HEK293 (cell line): ENCODE results near the gene ABHD17C.

Experiments
- CTCF ChIA-PET: fragments of 350-600 bp; formaldehyde crosslinking; extraction: SDS; loops from one replicate; lab custom pipeline; 2021; ENCODE audit warnings: antibody characterized with exemption; lab: Yijun Ruan, JAX
- POLR2A ChIA-PET: fragments of 300-600 bp; formaldehyde crosslinking; extraction: SDS; loops from one replicate; lab custom pipeline; 2020; ENCODE audit warnings: antibody characterized with exemption, inconsistent platforms; lab: Yijun Ruan, JAX
- H3K27ac ChIP-seq: fragments of 200-500 bp; sonication (Bioruptor generic); 2 replicates; pipeline ENCODE4 v1.5.1; 2014; ENCODE audit warnings: low read depth, low read length, control low read depth, inconsistent platforms; ENCODE audit errors: extremely low read depth
- H3K36me3 ChIP-seq, 2 experiments: fragments of 200-500 bp in 1 of 2; sonication (Bioruptor generic) in 1 of 2; 1 replicate in 1 of 2; 2 replicates in 1 of 2; pipeline ENCODE4 v1.5.1; 2014 to 2017; ENCODE audit warnings: inconsistent platforms in 2 of 2, low read length in 2 of 2; ENCODE audit not compliant: control insufficient read depth in 2 of 2, insufficient read depth in 1 of 2
- H3K4me1 ChIP-seq: fragments of 200-500 bp; sonication (Bioruptor generic); 2 replicates; pipeline ENCODE4 v1.5.1; 2014; ENCODE audit warnings: mild to moderate bottlenecking, low read length, inconsistent platforms; ENCODE audit not compliant: control insufficient read depth, insufficient read depth
- H3K4me3 ChIP-seq: 2 replicates; pipeline ENCODE4 v1.5.1; 2011; ENCODE audit warnings: low read depth, mild to moderate bottlenecking, control low read depth, low read length, moderate library complexity
- H3K9me3 ChIP-seq: fragments of 200-500 bp; sonication (Bioruptor generic); 2 replicates; pipeline ENCODE4 v1.5.1; 2014; ENCODE audit warnings: low read depth, low read length, inconsistent platforms; ENCODE audit not compliant: control insufficient read depth, insufficient read depth
- FEZF1 ChIP-seq: fragments of 450-650 bp; formaldehyde crosslinking; IDR thresholded peaks from 2 replicates; pipeline ENCODE4 v1.5.1; 2016; ENCODE audit warnings: missing biosample characterization, missing genetic modification characterization
- GLIS2 ChIP-seq: fragments of 450-650 bp; formaldehyde crosslinking; IDR thresholded peaks from 2 replicates; pipeline ENCODE4 v1.5.1; 2016; ENCODE audit warnings: missing biosample characterization, missing genetic modification characterization
- MZF1 ChIP-seq: fragments of 450-650 bp; formaldehyde crosslinking; IDR thresholded peaks from 2 replicates; pipeline ENCODE4 v1.5.1; 2017; ENCODE audit warnings: missing biosample characterization, missing genetic modification characterization, borderline replicate concordance
- REPIN1 ChIP-seq: fragments of 450-650 bp; formaldehyde crosslinking; IDR thresholded peaks from 2 replicates; pipeline ENCODE4 v1.5.1; 2017; ENCODE audit warnings: missing biosample characterization, missing genetic modification characterization, low read depth
- SCRT1 ChIP-seq: fragments of 450-650 bp; formaldehyde crosslinking; IDR thresholded peaks from 2 replicates; pipeline ENCODE4 v1.5.1; 2016; ENCODE audit warnings: missing biosample characterization, missing genetic modification characterization, borderline replicate concordance
- SP2 ChIP-seq: fragments of 450-650 bp; formaldehyde crosslinking; IDR thresholded peaks from 2 replicates; pipeline ENCODE4 v1.5.1; 2016; ENCODE audit warnings: missing biosample characterization, missing genetic modification characterization
- TCF7L2 ChIP-seq: IDR thresholded peaks from 2 replicates; pipeline ENCODE4 v1.6.1; 2011; ENCODE audit warnings: low read depth, mild to moderate bottlenecking, inconsistent platforms, low read length, moderate library complexity, borderline replicate concordance
- TRIM28 ChIP-seq: IDR thresholded peaks from 2 replicates; pipeline ENCODE4 v1.6.1; 2011; ENCODE audit warnings: low read length, control low read depth, borderline replicate concordance
- ZFHX2 ChIP-seq: fragments of 450-650 bp; formaldehyde crosslinking; conservative IDR thresholded peaks from 2 replicates; pipeline ENCODE4 v1.5.1; 2016; ENCODE audit warnings: missing biosample characterization, missing genetic modification characterization
- ZNF132 ChIP-seq: fragments of 450-650 bp; formaldehyde crosslinking; IDR thresholded peaks from 2 replicates; pipeline ENCODE4 v1.5.1; 2017; ENCODE audit warnings: missing biosample characterization, missing genetic modification characterization, borderline replicate concordance
- ZNF155 ChIP-seq: fragments of 450-650 bp; formaldehyde crosslinking; IDR thresholded peaks from 2 replicates; pipeline ENCODE4 v1.5.1; 2016; ENCODE audit warnings: missing biosample characterization, missing genetic modification characterization
- ZNF2 ChIP-seq: fragments of 450-650 bp; formaldehyde crosslinking; IDR thresholded peaks from 2 replicates; pipeline ENCODE4 v1.5.1; 2016; ENCODE audit warnings: missing biosample characterization, missing genetic modification characterization
- ZNF239 ChIP-seq: fragments of 450-650 bp; formaldehyde crosslinking; IDR thresholded peaks from 2 replicates; pipeline ENCODE4 v1.5.1; 2016; ENCODE audit warnings: missing biosample characterization, missing genetic modification characterization
- ZNF513 ChIP-seq: fragments of 450-650 bp; IDR thresholded peaks from 2 replicates; pipeline ENCODE4 v1.5.1; 2018; ENCODE audit warnings: missing biosample characterization, missing genetic modification characterization
- ZNF521 ChIP-seq: fragments of 450-650 bp; formaldehyde crosslinking; IDR thresholded peaks from 2 replicates; pipeline ENCODE4 v1.5.1; 2017; ENCODE audit warnings: missing biosample characterization, mild to moderate bottlenecking, missing genetic modification characterization
- ZNF639 ChIP-seq: fragments of 450-650 bp; formaldehyde crosslinking; IDR thresholded peaks from 2 replicates; pipeline ENCODE4 v1.5.1; 2016; ENCODE audit warnings: missing biosample characterization, missing genetic modification characterization
- ZNF654 ChIP-seq: fragments of 450-650 bp; formaldehyde crosslinking; IDR thresholded peaks from 2 replicates; pipeline ENCODE4 v1.5.1; 2016; ENCODE audit warnings: low read depth, missing biosample characterization, missing genetic modification characterization
- ZNF660 ChIP-seq: fragments of 450-650 bp; IDR thresholded peaks from 2 replicates; pipeline ENCODE4 v1.5.1; 2018; ENCODE audit warnings: missing biosample characterization, mild to moderate bottlenecking, missing genetic modification characterization
- ZXDB ChIP-seq: fragments of 450-650 bp; formaldehyde crosslinking; IDR thresholded peaks from 2 replicates; pipeline ENCODE4 v1.5.1; 2016; ENCODE audit warnings: missing biosample characterization, missing genetic modification characterization
- TF ChIP-seq, protein P1 (sequence below): fragments of 450-650 bp; formaldehyde crosslinking; IDR thresholded peaks from 2 replicates; pipeline ENCODE4 v1.5.1; 2017; ENCODE audit warnings: missing biosample characterization, missing genetic modification characterization
- TF ChIP-seq, protein P2 (sequence below): fragments of 450-650 bp; formaldehyde crosslinking; IDR thresholded peaks from 2 replicates; pipeline ENCODE4 v1.5.1; 2016; ENCODE audit warnings: missing biosample characterization, missing genetic modification characterization
- TF ChIP-seq, protein P3 (sequence below): fragments of 450-650 bp; formaldehyde crosslinking; IDR thresholded peaks from 2 replicates; pipeline ENCODE4 v1.5.1; 2016; ENCODE audit warnings: missing biosample characterization, missing genetic modification characterization
- TF ChIP-seq, protein P4 (sequence below): fragments of 450-650 bp; formaldehyde crosslinking; IDR thresholded peaks from 2 replicates; pipeline ENCODE4 v1.5.1; 2016; ENCODE audit warnings: missing biosample characterization, missing genetic modification characterization
- TF ChIP-seq, protein P5 (sequence below): fragments of 450-650 bp; formaldehyde crosslinking; IDR thresholded peaks from 2 replicates; pipeline ENCODE4 v1.5.1; 2017; ENCODE audit warnings: missing biosample characterization, mild to moderate bottlenecking, missing genetic modification characterization, moderate library complexity

The ABHD17C gene

GRCh38 chr15:80778964-80779657, 84.0 kb downstream of the ABHD17C start, which contains the start of gene CEMIP:
TSS of gene CEMIP (plus strand) at chr15:80779370. CDS start at chr15:80873880, 94,510 bp downstream.
- ChIA-PET POLR2A (interaction anchor here (0.8 to 2.1 kb wide), 5 partner anchors 176 to 222 kb away, joined by 3 to 8 read pairs (median 4); no protein-coding TSS in a partner anchor), CTCF (interaction anchor here (0.5 to 6.6 kb wide), 76 partner anchors 8 to 982 kb away, joined by 3 to 203 read pairs (median 4); no protein-coding TSS in a partner anchor)
- Histone ChIP-seq H3K36me3 (no peaks in the 10 kb centered on the region), H3K27ac (no peak within 1 kb of the TSS), H3K9me3 (no peaks in the 10 kb centered on the region), H3K4me1 (peaks cover 15% of the 10 kb centered on the region), H3K4me3 (peak within 1 kb of the TSS; percentile 51)
- no peak for TF ChIP-seq SCRT1 (tag by site-specific recombination)
- TF ChIP-seq ZNF132: no peak
- no peak for TF ChIP-seq ZNF155 (tag by site-specific recombination)
- TF ChIP-seq ZXDB (tag by site-specific recombination): no peak
- no peak for TF ChIP-seq TRIM28
- TF ChIP-seq, protein P1, sequence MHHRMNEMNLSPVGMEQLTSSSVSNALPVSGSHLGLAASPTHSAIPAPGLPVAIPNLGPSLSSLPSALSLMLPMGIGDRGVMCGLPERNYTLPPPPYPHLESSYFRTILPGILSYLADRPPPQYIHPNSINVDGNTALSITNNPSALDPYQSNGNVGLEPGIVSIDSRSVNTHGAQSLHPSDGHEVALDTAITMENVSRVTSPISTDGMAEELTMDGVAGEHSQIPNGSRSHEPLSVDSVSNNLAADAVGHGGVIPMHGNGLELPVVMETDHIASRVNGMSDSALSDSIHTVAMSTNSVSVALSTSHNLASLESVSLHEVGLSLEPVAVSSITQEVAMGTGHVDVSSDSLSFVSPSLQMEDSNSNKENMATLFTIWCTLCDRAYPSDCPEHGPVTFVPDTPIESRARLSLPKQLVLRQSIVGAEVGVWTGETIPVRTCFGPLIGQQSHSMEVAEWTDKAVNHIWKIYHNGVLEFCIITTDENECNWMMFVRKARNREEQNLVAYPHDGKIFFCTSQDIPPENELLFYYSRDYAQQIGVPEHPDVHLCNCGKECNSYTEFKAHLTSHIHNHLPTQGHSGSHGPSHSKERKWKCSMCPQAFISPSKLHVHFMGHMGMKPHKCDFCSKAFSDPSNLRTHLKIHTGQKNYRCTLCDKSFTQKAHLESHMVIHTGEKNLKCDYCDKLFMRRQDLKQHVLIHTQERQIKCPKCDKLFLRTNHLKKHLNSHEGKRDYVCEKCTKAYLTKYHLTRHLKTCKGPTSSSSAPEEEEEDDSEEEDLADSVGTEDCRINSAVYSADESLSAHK (tag by site-specific recombination): peak; percentile 76
- TF ChIP-seq REPIN1: no peak
- TF ChIP-seq FEZF1: no peak
- peak; percentile 93 for TF ChIP-seq ZFHX2 (tag by site-specific recombination)
- TF ChIP-seq, protein P2, sequence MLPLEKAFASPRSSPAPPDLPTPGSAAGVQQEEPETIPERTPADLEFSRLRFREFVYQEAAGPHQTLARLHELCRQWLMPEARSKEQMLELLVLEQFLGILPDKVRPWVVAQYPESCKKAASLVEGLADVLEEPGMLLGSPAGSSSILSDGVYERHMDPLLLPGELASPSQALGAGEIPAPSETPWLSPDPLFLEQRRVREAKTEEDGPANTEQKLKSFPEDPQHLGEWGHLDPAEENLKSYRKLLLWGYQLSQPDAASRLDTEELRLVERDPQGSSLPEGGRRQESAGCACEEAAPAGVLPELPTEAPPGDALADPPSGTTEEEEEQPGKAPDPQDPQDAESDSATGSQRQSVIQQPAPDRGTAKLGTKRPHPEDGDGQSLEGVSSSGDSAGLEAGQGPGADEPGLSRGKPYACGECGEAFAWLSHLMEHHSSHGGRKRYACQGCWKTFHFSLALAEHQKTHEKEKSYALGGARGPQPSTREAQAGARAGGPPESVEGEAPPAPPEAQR: no peak
- no peak for TF ChIP-seq ZNF239 (tag by site-specific recombination)
- no peak for TF ChIP-seq TCF7L2
- peak; percentile 62 for TF ChIP-seq SP2
- TF ChIP-seq, protein P3, sequence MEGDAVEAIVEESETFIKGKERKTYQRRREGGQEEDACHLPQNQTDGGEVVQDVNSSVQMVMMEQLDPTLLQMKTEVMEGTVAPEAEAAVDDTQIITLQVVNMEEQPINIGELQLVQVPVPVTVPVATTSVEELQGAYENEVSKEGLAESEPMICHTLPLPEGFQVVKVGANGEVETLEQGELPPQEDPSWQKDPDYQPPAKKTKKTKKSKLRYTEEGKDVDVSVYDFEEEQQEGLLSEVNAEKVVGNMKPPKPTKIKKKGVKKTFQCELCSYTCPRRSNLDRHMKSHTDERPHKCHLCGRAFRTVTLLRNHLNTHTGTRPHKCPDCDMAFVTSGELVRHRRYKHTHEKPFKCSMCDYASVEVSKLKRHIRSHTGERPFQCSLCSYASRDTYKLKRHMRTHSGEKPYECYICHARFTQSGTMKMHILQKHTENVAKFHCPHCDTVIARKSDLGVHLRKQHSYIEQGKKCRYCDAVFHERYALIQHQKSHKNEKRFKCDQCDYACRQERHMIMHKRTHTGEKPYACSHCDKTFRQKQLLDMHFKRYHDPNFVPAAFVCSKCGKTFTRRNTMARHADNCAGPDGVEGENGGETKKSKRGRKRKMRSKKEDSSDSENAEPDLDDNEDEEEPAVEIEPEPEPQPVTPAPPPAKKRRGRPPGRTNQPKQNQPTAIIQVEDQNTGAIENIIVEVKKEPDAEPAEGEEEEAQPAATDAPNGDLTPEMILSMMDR: peak; percentile 66
- peak; percentile 93 for TF ChIP-seq ZNF660 (tag by site-specific recombination)
- TF ChIP-seq, protein P4, sequence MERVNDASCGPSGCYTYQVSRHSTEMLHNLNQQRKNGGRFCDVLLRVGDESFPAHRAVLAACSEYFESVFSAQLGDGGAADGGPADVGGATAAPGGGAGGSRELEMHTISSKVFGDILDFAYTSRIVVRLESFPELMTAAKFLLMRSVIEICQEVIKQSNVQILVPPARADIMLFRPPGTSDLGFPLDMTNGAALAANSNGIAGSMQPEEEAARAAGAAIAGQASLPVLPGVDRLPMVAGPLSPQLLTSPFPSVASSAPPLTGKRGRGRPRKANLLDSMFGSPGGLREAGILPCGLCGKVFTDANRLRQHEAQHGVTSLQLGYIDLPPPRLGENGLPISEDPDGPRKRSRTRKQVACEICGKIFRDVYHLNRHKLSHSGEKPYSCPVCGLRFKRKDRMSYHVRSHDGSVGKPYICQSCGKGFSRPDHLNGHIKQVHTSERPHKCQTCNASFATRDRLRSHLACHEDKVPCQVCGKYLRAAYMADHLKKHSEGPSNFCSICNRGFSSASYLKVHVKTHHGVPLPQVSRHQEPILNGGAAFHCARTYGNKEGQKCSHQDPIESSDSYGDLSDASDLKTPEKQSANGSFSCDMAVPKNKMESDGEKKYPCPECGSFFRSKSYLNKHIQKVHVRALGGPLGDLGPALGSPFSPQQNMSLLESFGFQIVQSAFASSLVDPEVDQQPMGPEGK (tag by site-specific recombination): peak; percentile 89
- TF ChIP-seq GLIS2: peak; percentile 75
- TF ChIP-seq ZNF2: 0 out of 2 replicates have a peak, but pooled peaks have one; percentile 9
- no peak for TF ChIP-seq MZF1 (tag by site-specific recombination)
- no peak for TF ChIP-seq ZNF521
- no peak for TF ChIP-seq ZNF513
- no peak for TF ChIP-seq ZNF639 (tag by site-specific recombination)
- TF ChIP-seq, protein P5, sequence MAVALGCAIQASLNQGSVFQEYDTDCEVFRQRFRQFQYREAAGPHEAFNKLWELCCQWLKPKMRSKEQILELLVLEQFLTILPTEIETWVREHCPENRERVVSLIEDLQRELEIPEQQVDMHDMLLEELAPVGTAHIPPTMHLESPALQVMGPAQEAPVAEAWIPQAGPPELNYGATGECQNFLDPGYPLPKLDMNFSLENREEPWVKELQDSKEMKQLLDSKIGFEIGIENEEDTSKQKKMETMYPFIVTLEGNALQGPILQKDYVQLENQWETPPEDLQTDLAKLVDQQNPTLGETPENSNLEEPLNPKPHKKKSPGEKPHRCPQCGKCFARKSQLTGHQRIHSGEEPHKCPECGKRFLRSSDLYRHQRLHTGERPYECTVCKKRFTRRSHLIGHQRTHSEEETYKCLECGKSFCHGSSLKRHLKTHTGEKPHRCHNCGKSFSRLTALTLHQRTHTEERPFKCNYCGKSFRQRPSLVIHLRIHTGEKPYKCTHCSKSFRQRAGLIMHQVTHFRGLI (tag by site-specific recombination): no peak; the same call in 1 of the 2 replicates
- TF ChIP-seq ZNF654 (tag by site-specific recombination): peak; percentile 35; the same call in 1 of the 2 replicates
